Measurements from ENCODE around the gene ORC3. TPM values are rescaled to one million over a fixed set of nuclear protein-coding genes. Genes with fewer than 3 reads are reported as not detected.
"Not testable (repeated sequence)": the region's sequence is repeated elsewhere in the genome, so short reads cannot be mapped to it uniquely, and the experiment has no call there.

The ORC3 gene
- total RNA-seq, 2 experiments from 2014 or later: 38.8 to 42.6 TPM

- DNase-seq (no peak), ATAC-seq (no peak)
- no peak overlapping the region for H3K27ac Mint-ChIP-seq
- intact Hi-C loops (cut with DNase I, micrococcal nuclease): no loop called here
- POLR2A ChIA-PET: no interaction called here
- CTCF ChIA-PET: interaction anchor here (0.6 kb wide), 1 partner anchor 16 kb away, joined by 3 read pairs; no protein-coding TSS in a partner anchor
- no peaks in the 10 kb centered on the region for H3K9me3 Mint-ChIP-seq (ENCODE audit: low read depth)
- H3K4me1 Mint-ChIP-seq: peaks cover 21% of the 10 kb centered on the region
- H3K27me3 Mint-ChIP-seq: no peaks in the 10 kb centered on the region
- H3K36me3 Mint-ChIP-seq (ENCODE audit: low read depth): peaks cover 54% of the 10 kb centered on the region
- H3K4me3 Mint-ChIP-seq: no peak overlapping the region
Measured at GRCh38 chr6:87675004-87675681, 85.2 kb downstream of the ORC3 start.

- Mint-ChIP-seq H3K4me3 (no peak overlapping the region), H3K27ac (peak overlapping the region; percentile 20), H3K9me3 (ENCODE audit: low read depth) (no peaks in the 10 kb centered on the region), H3K36me3 (ENCODE audit: low read depth) (peaks cover 34% of the 10 kb centered on the region), H3K27me3 (no peaks in the 10 kb centered on the region), H3K4me1 (peaks cover 68% of the 10 kb centered on the region)
- ChIA-PET CTCF (interaction anchor here (1.0 to 1.4 kb wide), 3 partner anchors 21 to 117 kb away, joined by 3 read pairs; no protein-coding TSS in a partner anchor), POLR2A (no interaction called here)
- peak; percentile 83 for ATAC-seq
- DNase-seq: no peak
- intact Hi-C loops (cut with DNase I, micrococcal nuclease): loop anchor here (2.0 to 5.0 kb wide), 2 partner anchors 16 to 125 kb away; no protein-coding TSS in a partner anchor
Measured at GRCh38 chr6:87682310-87682709, 92.4 kb downstream of the ORC3 start.

- DNase-seq (no peak), ATAC-seq (no peak)
- H3K4me3 Mint-ChIP-seq: no peak overlapping the region
- ChIA-PET CTCF (interaction anchor here (0.6 kb wide), 1 partner anchor 15 kb away, joined by 3 read pairs; no protein-coding TSS in a partner anchor), POLR2A (interaction anchor here (0.8 to 1.1 kb wide), 2 partner anchors 15 to 19 kb away, joined by 3 to 5 read pairs; no protein-coding TSS in a partner anchor)
- peaks cover 63% of the 10 kb centered on the region for H3K4me1 Mint-ChIP-seq
- no peak overlapping the region for H3K27ac Mint-ChIP-seq
- H3K36me3 Mint-ChIP-seq (ENCODE audit: low read depth): peaks cover 22% of the 10 kb centered on the region
- no peaks in the 10 kb centered on the region for H3K9me3 Mint-ChIP-seq (ENCODE audit: low read depth)
- H3K27me3 Mint-ChIP-seq: no peaks in the 10 kb centered on the region
- intact Hi-C loops (cut with DNase I, micrococcal nuclease): loop anchor here (2.0 to 5.0 kb wide), 2 partner anchors 15 to 123 kb away; no protein-coding TSS in a partner anchor
Measured at GRCh38 chr6:87683890-87684289, 94.0 kb downstream of the ORC3 start.

DNA sequence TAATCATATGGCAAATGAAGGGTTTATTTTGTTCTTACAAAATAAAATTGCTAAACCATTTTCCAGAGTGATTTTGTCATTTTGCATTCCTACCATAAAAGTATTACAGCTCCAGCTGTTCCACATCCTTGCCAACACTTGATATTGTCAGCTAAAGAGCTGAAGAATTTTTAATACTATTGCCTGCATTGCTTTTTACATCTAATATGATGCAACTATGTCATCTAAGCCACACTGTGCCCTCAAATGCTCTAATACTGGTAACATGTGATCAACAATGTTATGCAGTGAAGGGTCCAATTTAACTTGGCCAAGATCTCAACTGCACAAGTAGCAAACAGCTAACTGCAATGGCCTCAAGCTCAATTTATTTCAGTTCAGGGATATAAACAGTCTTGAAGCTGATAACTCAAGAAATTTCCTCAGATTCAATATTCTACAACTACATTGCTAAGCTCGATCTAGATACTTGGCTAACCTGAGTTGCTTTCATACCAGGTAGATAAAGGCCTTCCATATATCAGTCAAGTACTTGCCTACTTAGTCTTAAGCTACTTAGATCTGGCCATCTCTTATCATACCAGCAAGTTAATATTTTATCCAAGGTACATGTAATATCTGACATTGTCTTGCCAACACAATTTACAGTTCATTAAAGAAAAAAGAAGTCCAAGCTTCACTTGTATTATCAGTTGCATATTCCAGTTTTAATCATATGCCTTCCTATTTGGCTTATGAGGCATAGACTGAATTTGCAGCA lies 95.1 kb downstream of the ORC3 start:
- POLR2A ChIA-PET: no interaction called here
- CTCF ChIA-PET: interaction anchor here (1.5 kb wide), 1 partner anchor 14 kb away, joined by 4 read pairs; no protein-coding TSS in a partner anchor
- Mint-ChIP-seq H3K27me3 (no peaks in the 10 kb centered on the region), H3K4me1 (peaks cover 69% of the 10 kb centered on the region), H3K9me3 (ENCODE audit: low read depth) (no peaks in the 10 kb centered on the region), H3K36me3 (ENCODE audit: low read depth) (peaks cover 14% of the 10 kb centered on the region), H3K4me3 (no peak overlapping the region), H3K27ac (peak overlapping the region; percentile 15)
- DNase-seq: no peak
- intact Hi-C loops (cut with DNase I, micrococcal nuclease): loop anchor here in 1 of 2 experiments (5.0 kb wide), 1 partner anchor 122 kb away; no protein-coding TSS in a partner anchor
- ATAC-seq: no peak

DNA sequence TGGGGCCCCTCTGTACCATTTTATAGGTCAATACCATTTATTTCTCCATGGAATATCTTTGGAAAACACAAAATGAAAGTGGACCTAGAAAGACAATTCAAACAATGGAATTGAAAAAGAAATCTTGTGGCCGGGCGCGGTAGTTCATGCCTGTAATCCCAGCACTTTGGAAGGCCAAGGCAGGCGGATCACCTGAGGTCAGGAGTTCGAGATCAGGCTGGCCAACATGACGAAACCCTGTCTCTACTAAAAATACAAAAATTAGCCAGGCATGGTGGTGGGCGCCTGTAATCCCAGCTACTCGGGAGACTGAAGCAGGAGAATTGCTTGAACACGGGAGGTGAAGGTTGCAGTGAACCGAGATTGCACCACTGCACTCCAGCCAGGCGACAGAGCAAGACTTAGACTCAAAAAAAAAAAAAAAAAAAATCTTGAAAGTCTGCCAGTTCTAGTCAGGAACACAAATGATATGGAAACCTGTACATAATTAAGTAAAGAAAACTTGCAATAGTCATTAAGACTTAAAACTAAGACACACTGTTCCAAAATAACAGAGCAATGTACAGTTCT lies 96.8 kb downstream of the ORC3 start:
- H3K9me3 Mint-ChIP-seq (ENCODE audit: low read depth); H3K27me3 Mint-ChIP-seq; ATAC-seq; H3K27ac Mint-ChIP-seq; intact Hi-C loops (cut with DNase I, micrococcal nuclease); DNase-seq; POLR2A ChIA-PET; H3K4me3 Mint-ChIP-seq: not testable (repeated sequence)
- H3K36me3 Mint-ChIP-seq (ENCODE audit: low read depth): peaks cover 20% of the 10 kb centered on the region
- H3K4me1 Mint-ChIP-seq: peaks cover 80% of the 10 kb centered on the region
- CTCF ChIA-PET: interaction anchor here (1.0 kb wide), 1 partner anchor 9 kb away, joined by 3 read pairs; no protein-coding TSS in a partner anchor

DNA sequence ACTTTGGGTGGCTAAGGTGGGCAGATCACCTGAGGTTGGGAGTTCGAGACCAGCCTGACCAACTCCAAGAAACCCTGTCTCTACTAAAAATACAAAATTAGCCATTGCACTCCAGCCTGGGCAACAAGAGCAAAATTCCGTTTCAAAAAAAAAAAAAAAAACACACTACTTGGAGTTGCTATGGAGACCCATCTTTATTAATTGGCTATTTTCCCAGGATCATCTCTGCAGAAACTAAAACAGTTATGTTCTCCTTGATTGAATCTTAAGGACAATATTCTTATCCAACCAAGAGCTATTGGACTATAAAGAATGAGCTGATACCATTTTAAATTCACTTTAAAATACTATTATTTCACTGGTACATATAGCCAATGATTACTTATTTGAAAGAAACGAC lies 97.4 kb downstream of the ORC3 start:
- H3K4me1 Mint-ChIP-seq: peaks cover 80% of the 10 kb centered on the region
- ChIA-PET CTCF (interaction anchor here (1.0 kb wide), 1 partner anchor 11 kb away, joined by 3 read pairs; no protein-coding TSS in a partner anchor), POLR2A (no interaction called here)
- no peak overlapping the region for H3K4me3 Mint-ChIP-seq
- intact Hi-C loops (cut with DNase I, micrococcal nuclease): no loop called here
- no peak overlapping the region for H3K27ac Mint-ChIP-seq
- peaks cover 19% of the 10 kb centered on the region for H3K36me3 Mint-ChIP-seq (ENCODE audit: low read depth)
- DNase-seq: no peak
- ATAC-seq: no peak
- H3K9me3 Mint-ChIP-seq (ENCODE audit: low read depth): no peaks in the 10 kb centered on the region
- H3K27me3 Mint-ChIP-seq: no peaks in the 10 kb centered on the region

- ATAC-seq; DNase-seq; POLR2A ChIA-PET; H3K4me3 Mint-ChIP-seq; H3K9me3 Mint-ChIP-seq (ENCODE audit: low read depth); H3K27ac Mint-ChIP-seq; H3K27me3 Mint-ChIP-seq; intact Hi-C loops (cut with DNase I, micrococcal nuclease): not testable (repeated sequence)
- CTCF ChIA-PET: interaction anchor here (1.0 kb wide), 1 partner anchor 10 kb away, joined by 3 read pairs; no protein-coding TSS in a partner anchor
- peaks cover 19% of the 10 kb centered on the region for H3K36me3 Mint-ChIP-seq (ENCODE audit: low read depth)
- peaks cover 78% of the 10 kb centered on the region for H3K4me1 Mint-ChIP-seq
Measured at GRCh38 chr6:87687893-87688292, 98.0 kb downstream of the ORC3 start.

GRCh38 chr6:87690441-87690840 lies 100.5 kb downstream of the ORC3 start:
- Mint-ChIP-seq H3K27me3 (no peaks in the 10 kb centered on the region), H3K36me3 (ENCODE audit: low read depth) (peaks cover 22% of the 10 kb centered on the region), H3K4me1 (peaks cover 71% of the 10 kb centered on the region), H3K27ac (no peak overlapping the region), H3K4me3 (no peak overlapping the region), H3K9me3 (ENCODE audit: low read depth) (no peaks in the 10 kb centered on the region)
- intact Hi-C loops (cut with DNase I, micrococcal nuclease): no loop called here
- ChIA-PET CTCF (interaction anchor here (0.6 to 0.8 kb wide), 2 partner anchors 9 to 108 kb away, joined by 3 read pairs; no protein-coding TSS in a partner anchor), POLR2A (no interaction called here)
- DNase-seq: no peak
- no peak for ATAC-seq

DNA sequence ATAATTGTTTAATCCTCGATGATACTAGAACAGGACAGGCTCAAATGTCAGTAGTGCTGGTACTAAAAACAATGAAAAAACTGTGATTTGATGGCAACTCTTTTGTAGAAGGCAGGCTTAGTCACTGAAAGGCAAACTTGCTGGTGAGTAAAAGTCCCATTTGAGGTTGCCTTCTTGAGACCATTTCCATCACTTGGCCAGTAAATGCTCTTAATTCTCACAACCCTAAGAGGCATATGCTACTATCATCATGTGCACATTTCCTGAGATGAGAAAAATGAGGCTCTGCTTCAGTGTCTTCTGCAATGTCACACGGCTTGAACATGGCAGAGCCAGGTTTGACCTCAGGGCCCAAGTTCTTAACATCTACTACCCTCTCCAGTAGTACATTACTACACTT lies 102.2 kb downstream of the ORC3 start:
- ChIA-PET CTCF (interaction anchor here (0.6 kb wide), 1 partner anchor 47 kb away, joined by 3 read pairs; no protein-coding TSS in a partner anchor), POLR2A (interaction anchor here (0.6 kb wide), 1 partner anchor 1036 kb away, joined by 3 read pairs; no protein-coding TSS in a partner anchor)
- no peak for DNase-seq
- peaks cover 66% of the 10 kb centered on the region for H3K4me1 Mint-ChIP-seq
- H3K27me3 Mint-ChIP-seq: no peaks in the 10 kb centered on the region
- no peak overlapping the region for H3K4me3 Mint-ChIP-seq
- H3K27ac Mint-ChIP-seq: peak overlapping the region; percentile 18
- ATAC-seq: peak; percentile 39
- peaks cover 15% of the 10 kb centered on the region for H3K36me3 Mint-ChIP-seq (ENCODE audit: low read depth)
- H3K9me3 Mint-ChIP-seq (ENCODE audit: low read depth): no peaks in the 10 kb centered on the region
- intact Hi-C loops (cut with DNase I, micrococcal nuclease): no loop called here

DNA sequence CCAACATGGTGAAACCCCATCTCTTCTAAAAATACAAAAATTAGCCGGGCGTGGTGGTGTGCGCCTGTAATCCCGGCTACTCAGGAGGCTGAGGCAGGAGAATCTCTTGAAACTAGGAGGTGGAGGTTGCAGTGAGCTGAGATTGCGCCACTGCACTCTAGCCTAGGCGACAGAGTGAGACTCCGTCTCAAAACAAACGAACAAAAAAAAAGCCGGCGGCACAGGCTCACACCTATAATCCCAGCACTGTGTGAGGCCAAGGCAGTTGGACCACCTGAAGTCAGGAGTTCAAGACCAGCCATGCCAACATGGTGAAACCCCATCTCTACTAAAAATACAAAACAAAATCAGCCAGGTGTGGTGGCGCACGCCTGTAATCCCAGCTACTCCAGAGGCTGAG lies 106.9 kb downstream of the ORC3 start:
- H3K9me3 Mint-ChIP-seq (ENCODE audit: low read depth); H3K4me3 Mint-ChIP-seq; CTCF ChIA-PET; ATAC-seq; DNase-seq; H3K27me3 Mint-ChIP-seq; H3K27ac Mint-ChIP-seq: not testable (repeated sequence)
- POLR2A ChIA-PET: interaction anchor here (1.1 kb wide), 1 partner anchor 8 kb away, joined by 4 read pairs; no protein-coding TSS in a partner anchor
- H3K4me1 Mint-ChIP-seq: peaks cover 62% of the 10 kb centered on the region
- intact Hi-C loops (cut with DNase I, micrococcal nuclease): loop anchor here in 1 of 2 experiments (5.0 kb wide), 1 partner anchor 35 kb away; no protein-coding TSS in a partner anchor
- H3K36me3 Mint-ChIP-seq (ENCODE audit: low read depth): peaks cover 24% of the 10 kb centered on the region
